Left cardiac atrium (tissue), 4 donors: ENCODE measurements around the gene PPP2R2D. TPM values are rescaled to one million over a fixed set of nuclear protein-coding genes. Genes with fewer than 3 reads are reported as not detected.

Experiments
- ATAC-seq, 2 donors: fragments of 200-7000 bp; cut with Tn5 transposase; one replicate each; pipeline ENCODE4 v1.9.1; 2020; ENCODE audit warnings: mild to moderate bottlenecking in 2 of 2, moderate library complexity in 2 of 2
- DNase-seq: peaks from one replicate; pipeline ENCODE4 v3.0.0-alpha.2; 2020
- intact Hi-C, 2 donors: fragments of 100-400 bp; cut with DNase I; formaldehyde crosslinking; loops; one replicate each; pipeline versions ENCODE4 v1.14.1 to v1.15.1; 2022 to 2023
- long read RNA-seq: library from polyadenylated mRNA; unstranded; transcript quantifications from one replicate; pipeline ENCODE4 v2.0.0, GENCODE V29; 2021
- total RNA-seq, 2 donors: library from RNA; stranded (reverse); fragmentation: NEBNext Ultra II Directional; extraction: Animal tissue kit (Norgen Biotek cat#: 25700); gene quantifications; one replicate each; pipeline ENCODE4 v1.2.1, GENCODE V29; 2021
- donor health status: DM: no; HTN: yes; CAD: no.
- donor health status: DM: no; HTN: yes; CAD: no; lungs with severe emphysema.
- donor health status: DM: yes; HTN: yes; CAD: no.
- donor health status: Dilated cardiomyopathy.

PPP2R2D gene
- total RNA-seq: 10 to 100 TPM; 30.0 to 38.4 TPM
- long read RNA-seq, partial matches to known transcripts: 2 of 4 reads
- long read RNA-seq, other reads (novel, unspliced or antisense): 2 of 4 reads

DNA sequence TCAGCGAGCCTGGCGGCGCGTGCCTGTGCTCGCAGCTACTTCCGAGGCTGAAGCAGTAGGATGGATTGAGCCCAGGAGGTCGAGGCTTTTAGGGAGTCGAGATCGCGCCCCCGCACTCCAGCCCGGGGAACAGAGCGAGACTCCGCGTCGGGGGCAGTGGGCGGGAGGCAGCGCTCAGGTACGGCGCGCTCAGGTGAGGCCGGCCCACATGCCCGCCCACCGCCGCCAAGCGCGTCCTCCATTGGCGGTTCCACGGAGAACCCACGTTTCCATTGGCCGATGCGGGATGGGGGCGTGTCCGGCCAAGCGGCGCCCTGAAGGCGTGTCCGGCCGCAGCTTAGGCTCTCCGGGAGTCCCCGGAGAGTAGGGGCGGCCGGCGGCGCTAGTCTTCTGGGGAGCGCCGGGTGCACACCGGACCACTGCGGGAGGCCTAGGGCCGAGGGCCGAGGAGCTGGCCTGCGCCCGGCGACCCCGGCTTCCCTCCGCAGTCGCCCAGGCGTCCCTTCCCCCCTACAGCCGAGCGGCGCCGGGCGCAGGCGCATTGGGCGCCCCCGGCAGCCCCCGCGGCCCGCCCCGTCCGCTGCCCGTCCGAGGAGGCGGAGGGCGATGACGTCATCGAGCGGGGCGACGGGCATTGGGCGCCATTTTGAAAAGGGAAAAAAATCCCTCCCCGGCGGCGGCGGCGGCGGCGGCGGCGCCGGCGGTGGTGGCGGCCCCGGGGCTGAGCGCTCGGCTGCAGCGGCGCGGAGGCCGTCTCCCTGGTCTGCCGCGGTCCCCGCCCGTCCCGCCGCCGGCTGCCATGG is at the start of gene PPP2R2D:
Gene PPP2R2D (plus strand): TSS at position 659 of the 803 bp plus-strand sequence. CDS start 141 bp downstream, at position 800.
- DNase-seq (peak; percentile 94), ATAC-seq (peak; percentile 95 to 98)
- intact Hi-C loops: loop anchor here in 1 of 2 donors (5.0 kb wide), 1 partner anchor 72 kb away; no protein-coding TSS in a partner anchor

DNA sequence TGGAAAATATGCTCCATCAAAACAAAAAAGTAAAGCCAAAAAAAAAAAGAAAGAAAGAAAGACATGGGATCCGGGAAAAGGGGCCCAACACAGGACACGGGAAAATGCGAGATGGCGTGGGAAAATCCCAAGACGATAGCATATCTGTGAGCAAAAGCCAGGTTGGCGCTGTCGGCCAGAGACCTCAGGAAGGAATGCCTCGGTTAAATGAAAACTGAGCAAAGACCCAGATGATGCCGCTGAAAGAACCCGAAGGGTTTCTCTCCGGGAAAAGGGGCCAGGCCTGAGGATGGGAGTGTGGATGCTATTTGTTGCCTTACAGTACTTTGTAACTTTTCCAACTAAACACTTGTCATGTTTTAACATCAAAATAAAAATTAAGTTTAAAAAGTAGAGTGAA is 49.5 kb upstream of the PPP2R2D start:
- no peak for DNase-seq
- intact Hi-C loops: no loop called here
- no peak for ATAC-seq

DNA sequence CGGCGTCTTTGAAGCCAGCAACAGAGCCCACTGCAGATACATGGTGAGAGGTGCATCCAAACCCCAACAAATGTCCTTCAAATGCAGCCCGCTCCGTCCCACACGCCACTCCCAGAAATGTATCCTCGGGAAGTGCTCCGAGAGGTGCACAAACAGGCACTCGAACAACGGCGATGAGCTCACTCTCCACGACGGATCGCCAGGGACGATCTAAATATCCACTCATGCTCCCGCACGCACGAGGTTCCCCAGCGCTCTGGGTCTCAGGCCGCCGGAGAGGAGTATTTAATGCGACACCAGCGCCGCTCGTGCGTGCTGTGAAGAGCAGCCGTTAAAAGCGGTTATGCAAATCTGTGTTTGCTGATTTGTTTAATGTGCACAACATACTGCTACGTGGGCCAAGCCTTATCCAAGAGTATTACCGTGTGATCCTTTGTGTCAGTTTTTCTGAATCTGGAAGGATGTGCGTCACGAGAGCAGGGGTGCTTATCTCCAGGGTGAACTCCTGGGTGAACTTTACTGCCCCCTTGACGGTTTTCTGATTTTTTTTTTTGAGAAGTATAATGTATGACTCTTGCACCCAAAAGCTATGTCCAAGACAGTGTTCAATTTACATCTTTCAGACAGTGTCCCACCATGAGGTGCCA is 48.5 kb upstream of the PPP2R2D start:
- DNase-seq (no peak), ATAC-seq (no peak)
- intact Hi-C loops: no loop called here

DNA sequence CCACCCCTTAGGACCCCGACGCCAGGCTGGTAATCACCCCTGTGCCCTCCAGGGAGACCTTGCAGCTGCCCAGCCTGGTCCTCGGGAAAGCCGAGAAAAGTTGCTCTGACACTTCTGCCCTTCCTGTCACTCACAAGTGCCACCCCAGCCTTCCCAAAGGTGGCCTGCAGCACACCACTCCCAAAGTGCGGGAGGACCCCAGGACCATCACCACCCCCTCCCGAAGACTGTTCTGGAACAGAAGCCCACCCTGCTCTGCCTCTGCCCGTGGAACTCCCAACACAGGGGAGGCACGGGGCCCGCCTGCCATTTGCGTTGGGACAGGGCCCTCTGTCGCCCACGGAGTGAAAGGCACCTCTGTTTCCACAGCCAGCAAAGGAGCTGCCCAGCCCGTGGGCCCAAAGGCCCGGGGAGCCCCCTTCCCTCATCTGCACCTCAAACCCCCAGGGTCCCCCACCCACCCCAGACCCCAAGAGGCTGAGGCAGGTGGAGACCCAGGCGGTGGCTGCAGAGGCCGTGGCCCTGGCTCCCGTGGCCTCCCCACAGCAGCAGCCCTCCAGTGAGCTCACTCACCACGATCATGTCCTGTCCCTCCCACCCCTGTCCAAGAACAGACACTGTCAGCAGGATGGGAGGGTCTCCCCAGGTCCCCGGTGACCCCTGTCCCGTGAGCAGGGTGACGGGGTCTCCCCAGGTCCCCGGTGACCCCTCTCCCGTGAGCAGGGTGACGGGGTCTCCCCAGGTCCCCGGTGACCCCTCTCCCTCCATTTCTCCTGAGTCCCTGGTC is 47.8 kb upstream of the PPP2R2D start:
- intact Hi-C loops: no loop called here
- no peak for ATAC-seq
- no peak for DNase-seq

DNA sequence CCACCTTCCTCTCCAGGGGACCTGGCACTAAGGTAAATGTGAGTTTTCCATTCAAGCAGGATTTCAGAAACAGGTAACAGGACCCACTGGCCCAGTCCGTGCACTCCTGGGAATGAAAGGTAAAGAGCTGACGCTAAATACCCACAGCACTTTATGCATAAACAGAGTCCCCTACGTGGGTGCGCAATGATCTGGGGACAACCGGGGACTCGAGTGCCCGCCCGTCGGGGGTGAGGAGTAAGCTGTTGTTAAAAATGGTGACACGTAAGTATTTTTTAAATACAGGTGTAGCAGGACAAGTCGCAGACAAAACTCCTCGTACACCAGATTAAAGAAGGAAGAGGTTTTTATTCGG is 47.2 kb upstream of the PPP2R2D start:
- intact Hi-C loops: no loop called here
- DNase-seq (no peak), ATAC-seq (no peak)

DNA sequence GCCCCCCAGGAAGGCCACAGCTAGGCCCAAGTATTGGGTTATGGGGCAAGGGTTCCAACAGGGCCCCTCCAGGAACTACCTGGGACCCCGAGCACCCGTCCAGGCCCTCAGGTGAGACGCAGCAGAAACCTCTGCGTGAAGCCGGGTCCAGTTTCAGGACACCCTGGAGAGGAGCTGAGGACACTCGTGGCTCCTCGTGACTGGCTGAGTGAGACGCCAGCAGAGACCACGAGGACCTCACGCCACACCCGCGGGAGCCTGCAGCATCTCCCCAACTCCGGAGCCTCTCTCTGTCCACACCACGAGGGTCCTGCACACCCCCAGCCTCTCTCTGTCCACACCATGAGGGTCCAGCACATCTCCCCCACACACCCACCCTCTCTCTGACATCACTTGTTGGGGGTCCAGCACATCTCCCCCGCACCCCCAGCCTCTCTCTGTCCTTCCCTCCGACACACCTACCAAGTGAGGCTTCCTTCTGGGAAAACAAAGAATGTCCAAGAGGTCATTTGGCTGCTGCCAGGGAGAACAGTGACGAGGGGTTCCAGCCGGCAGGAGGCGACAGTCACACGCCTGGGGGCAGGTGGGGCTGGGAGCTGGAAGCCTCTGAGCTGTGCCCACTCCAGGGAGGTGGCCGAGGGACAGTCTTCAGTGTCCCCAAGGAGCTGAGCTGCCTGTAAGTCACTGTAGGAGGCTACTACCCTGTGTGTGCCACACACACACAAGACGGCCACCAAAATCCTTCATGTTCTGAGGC is 46.1 kb upstream of the PPP2R2D start:
- ATAC-seq: no peak
- DNase-seq: no peak
- intact Hi-C loops: no loop called here

DNA sequence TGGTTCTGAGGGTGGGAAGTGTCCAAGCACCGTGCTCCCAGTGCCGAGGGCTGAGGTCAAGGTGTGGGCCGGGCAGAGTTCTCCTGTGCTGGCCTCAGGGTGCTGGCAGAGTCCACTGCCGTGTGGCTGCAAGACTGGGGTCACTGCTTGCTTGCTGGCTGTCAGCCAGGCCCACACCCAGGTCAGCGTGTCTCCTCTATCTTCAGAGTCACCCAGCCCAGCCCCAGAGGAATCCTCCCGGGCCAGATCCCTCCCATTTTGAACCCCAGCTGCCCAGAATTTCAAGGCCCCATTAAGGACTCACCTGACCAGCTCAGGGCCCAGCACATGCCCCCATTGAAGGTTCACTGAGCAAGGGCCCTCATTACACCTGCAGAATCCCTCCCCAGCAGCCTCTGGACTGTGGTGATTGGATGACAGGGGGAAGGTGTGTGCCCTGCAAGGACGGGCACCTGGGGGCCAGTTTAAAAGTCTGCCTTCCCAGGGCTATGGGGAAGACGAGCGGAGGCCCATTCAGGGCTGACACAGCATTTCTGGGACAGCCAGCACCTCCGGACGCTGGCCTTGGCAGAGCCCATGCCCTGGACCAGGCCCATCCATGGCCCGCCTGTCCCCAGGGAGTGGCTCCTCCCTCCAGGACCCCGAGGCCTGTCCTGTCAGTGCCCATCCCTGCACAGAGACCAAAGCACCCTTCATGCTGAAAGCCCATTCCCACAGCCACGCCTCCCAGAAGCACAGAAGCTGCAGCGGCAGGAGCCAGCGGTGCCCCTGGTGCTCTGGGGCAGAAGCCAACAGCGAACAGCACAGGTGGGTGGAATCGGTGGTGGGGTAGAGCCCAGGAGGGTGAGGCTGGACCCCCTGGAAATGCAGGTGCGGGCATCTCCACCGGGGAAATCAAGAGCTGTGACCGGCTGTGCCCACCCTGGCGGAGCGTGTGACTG is 45.1 kb upstream of the PPP2R2D start:
- ATAC-seq (no peak), DNase-seq (no peak)
- intact Hi-C loops: no loop called here

DNA sequence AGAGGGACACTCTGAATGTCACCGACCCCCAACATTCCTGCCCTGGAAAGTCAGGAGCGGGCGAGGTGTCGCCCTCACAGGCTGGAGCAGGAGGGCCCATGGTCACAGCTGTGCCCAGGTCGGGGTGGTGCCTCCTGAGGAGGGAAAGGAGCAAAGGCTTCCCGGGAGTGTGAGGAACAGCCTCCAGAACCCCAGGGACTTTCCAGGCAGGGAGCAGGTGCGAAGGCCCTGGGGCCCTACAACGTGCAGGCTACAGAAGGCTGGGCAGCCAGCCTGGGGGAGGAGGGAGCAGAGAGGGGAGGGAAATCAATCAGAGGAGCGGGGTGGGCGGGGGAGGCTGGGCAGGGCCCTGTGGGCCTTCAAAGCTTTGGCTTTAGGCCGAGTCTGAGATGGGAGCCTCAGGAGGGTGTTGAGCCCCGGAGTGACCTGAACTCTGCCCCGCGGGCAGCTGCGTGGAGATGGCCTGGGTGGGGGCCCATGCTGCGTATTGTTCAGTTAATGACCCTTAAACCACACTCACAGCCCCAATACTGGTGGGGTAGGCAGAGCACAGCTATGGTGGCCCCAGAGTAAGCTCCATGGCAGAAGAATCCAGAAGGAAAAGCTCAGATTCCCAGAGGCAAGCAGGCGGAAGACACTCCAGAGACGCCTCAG is 44.2 kb upstream of the PPP2R2D start:
- intact Hi-C loops: no loop called here
- no peak for ATAC-seq
- DNase-seq: no peak

DNA sequence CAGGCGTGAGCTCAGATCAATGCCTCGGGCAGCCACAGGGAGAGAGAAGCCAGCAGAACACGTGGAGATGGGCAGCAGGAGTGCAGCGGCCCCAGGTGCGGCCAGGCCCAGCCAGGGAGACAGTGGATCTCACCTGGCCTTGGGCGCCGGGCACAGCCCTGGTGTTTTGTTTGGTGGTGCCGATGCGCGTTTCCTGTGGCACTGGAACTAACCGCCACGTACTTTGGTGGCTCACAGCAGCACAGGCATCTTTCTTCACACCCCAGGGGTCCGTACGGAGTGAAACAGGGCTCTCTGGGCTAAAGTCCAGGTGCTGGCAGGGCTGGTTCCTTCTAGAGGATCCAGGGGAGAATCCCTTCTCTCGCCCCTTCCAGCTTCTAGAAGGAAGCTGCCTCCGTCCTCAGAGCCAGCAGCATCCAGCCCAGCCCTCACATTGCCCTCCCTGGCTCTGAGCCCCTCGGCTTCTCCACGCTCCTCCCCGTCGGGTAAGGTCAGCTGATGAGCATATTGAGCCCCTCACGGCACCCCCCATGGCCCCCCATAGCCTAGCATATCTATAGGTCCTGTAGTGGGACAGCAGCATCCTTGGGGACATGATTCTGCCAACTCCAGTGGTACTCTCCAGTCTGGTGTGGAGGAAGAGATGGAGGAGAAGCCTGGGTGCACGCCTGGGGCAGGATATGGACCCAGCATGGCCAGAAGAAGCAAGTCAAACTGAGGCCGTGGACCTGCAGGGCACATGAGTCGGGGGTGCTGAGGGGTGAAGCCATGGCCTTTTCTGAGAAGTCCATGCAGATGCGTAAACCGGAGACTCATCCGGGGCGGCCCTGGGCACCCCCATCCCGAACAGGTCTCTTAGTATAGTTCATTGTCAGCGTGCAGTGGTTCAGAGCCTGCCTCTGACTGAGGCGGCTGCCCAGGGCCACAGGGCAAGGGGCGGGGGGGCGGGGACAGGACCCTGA is 43.4 kb upstream of the PPP2R2D start:
- ATAC-seq (no peak), DNase-seq (no peak)
- intact Hi-C loops: no loop called here

DNA sequence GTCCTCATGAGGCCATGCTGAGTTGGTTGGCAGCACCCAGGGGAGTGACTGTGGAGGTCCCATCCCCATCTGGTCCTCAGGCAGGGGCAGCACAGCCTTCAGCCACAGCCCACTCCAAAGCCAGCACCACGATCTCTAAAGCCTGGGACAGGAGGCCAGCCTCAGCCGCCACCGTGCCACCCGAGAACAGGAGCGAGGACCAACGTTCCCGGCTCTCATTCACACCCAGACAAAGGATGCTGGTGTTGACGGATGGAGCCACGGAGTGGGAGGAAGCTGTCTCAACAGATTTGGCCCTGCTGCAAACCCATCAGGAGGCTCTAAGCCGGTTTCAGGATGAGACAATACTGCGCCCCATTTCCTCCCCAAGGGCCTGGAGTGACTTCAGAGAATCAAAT is 42.7 kb upstream of the PPP2R2D start:
- no peak for ATAC-seq
- intact Hi-C loops: no loop called here
- no peak for DNase-seq

DNA sequence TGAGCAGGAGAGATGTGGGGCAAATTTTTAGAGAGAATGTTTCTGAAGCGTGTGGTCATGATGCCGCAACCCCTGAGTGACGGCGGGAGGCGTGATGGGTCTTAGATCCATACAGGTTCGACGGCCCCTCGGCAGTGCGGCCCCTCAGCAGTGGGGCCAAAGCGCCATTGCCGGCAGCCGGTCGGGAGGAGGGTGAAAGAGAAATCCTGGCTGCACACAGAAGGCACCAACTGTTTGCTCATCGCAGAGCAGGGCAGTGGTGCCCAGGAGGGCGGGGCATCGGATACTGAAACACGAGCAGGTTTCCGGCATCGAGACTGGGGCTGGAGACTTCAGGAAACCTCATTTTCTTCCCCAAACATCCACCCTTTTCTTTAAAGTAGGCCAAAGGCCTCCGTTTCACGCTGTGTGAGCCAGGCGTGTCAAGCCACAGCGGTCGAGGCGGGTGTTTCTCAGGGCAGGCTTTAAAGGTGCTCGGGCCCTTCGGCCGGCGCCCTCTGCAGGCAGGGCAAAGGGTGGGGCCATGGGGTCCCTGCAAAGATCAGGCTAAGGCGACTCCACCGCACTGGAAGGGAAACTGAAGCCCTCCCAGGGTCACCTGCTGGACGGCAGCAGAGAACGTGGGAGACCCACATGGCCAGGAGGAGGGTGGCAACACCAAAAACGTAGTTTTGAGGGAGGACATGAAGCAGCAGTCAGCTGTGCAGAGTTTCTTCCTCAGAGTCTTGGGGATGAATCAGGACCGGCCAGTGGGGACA is 42.0 kb upstream of the PPP2R2D start:
- intact Hi-C loops: no loop called here
- ATAC-seq (no peak), DNase-seq (no peak)

DNA sequence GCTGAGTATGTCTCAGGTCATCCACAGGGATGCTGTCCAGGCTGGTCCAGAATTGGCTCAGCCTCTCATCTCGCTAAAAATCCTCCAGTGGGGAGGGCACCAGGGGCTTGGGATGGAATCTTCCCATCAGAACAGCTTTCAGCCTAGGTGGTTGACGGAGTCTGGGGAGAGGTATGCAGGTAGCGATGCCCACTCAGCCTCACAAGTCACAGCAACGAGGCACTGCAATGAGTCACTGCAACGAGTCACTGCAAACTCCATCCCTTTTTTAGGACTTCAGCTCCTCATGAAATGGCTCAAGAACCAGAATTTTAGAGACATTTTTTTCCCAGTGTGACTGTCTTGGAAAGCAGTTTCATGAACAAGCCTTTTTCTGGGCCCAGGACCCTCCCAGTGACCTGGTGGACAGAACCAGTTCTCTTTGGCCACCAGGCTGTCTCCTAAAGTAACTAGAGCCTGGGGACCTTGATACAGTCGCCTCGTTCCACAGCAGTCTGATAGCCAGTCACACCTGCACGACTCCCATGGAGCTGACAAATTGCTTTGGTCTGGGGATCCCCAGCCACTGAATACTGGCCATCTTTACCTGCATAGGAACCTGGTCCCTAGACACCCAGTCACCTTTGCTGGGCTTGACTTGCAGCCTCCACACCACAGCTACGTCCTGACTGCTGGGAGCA is 41.3 kb upstream of the PPP2R2D start:
- no peak for DNase-seq
- intact Hi-C loops: no loop called here
- ATAC-seq: no peak

DNA sequence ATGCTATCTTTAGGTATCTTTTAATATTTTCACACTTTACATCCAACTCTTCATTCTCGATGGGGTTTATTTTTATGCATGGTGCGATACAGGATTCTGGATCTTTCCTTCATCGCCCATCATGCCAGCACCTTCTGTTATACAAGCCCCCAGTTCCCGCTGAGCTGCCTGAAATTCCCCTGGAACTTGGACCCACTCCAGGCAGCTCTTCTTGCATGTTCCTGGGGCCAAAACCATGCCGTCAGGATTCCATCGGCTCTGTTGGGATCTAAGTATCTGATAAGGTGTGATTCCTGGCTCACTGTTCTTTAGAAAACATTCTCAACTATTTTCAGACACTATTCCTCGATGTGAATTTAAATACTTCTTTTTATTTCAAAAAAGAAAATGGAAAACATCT is 40.5 kb upstream of the PPP2R2D start:
- no peak for ATAC-seq
- DNase-seq: no peak
- intact Hi-C loops: no loop called here

DNA sequence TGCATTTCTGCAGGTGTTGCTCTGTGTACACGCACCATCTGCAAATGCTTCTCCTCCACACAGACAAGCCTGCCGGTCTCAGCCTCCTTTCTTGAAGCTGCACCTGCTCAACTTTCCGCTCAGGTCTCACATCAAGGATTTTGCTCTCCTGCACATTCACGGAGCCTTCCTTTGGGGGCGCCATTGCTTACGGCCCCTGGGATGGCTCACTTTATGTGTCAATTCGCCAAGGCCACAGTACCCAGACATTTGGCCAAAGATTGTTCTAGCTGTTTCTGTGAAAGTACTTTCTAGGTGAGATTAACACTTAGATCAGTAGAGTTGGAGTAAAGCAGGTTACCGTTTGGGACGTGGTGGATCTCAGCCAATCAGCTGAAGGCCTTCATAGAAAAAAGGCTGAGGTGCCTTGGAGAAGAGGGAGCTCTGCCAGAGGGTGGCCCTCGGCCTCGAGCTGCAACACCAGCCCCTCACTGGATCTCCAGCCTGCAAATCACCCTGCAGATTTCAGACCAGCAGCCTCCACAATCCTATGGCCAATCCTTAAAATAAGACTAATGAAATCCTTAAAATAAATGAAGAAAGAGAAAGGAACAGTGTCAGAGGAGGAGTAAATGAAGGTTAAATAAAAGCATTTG is 39.9 kb upstream of the PPP2R2D start:
- no peak for DNase-seq
- ATAC-seq: no peak
- intact Hi-C loops: no loop called here

DNA sequence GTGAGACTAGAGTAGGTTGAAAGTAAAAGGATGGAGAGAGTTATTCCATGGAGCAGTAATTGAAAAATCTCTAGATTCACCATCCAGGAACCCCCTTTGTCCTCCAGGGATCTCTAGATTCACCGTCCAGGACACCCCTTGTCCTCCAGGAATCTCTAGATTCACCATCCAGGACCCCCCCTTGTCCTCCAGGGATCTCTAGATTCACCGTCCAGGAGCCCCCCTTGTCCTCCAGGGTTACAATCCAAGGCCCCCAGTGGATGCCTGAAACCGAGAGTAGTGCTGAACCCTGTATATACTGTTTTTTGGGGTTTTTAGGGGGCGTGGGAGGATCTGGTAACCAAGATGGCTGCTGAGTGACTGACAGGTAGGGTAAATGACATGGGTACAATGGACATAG is 38.3 kb upstream of the PPP2R2D start:
- no peak for DNase-seq
- intact Hi-C loops: no loop called here
- ATAC-seq: no peak
